Measurements from ENCODE around the gene ZNF644. TPM values are rescaled to one million over a fixed set of nuclear protein-coding genes. Genes with fewer than 3 reads are reported as not detected.

The ZNF644 gene
- total RNA-seq, 1 donor from 2014 or later, result 76.5 TPM

DNA sequence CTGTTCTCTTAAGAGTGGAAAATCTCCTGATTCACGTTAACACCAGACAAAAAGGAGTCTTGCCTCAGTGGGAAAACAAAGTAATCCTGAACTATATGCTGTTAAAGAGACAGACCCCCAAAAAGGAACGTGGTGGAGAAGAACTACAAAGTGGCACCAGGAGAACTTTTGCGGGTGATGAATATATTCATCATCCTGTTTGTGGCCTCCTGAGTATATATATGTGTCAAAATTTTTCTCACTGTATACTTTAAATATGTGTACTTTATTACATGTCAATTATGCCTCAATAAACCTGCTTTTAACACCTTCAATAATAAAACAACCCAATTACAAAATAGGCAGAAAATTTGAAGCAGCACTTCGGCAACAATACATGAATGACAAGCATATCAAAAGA lies 31.1 kb downstream of the ZNF644 start:
- H3K79me2 ChIP-seq (ENCODE audit: insufficient read depth, low read length), result peaks cover 100% of the 10 kb centered on the region
- H3K4me2 ChIP-seq (ENCODE audit: low read length), result no peak overlapping the region
- H2AFZ ChIP-seq (ENCODE audit: low read depth, low read length), result no peak overlapping the region
- no peaks in the 10 kb centered on the region for H3K27me3 ChIP-seq (ENCODE audit: insufficient read depth, low read length)
- Mint-ChIP-seq H3K4me3 (ENCODE audit: unreplicated experiment) (no peak overlapping the region), H3K36me3 (ENCODE audit: low read depth, unreplicated experiment) (peaks cover 13% of the 10 kb centered on the region), H3K27ac (ENCODE audit: unreplicated experiment) (no peak overlapping the region), H3K4me1 (ENCODE audit: low read depth, unreplicated experiment) (peaks cover 25% of the 10 kb centered on the region), H3K9me3 (ENCODE audit: unreplicated experiment) (no peaks in the 10 kb centered on the region), H3K27me3 (ENCODE audit: low read depth, unreplicated experiment) (no peaks in the 10 kb centered on the region)
- FAIRE-seq (no peak), DNase-seq (ENCODE audit: low read depth) (no peak)
- no peaks in the 10 kb centered on the region for H3K4me1 ChIP-seq (ENCODE audit: insufficient read depth, low read length)
- H3K4me3 ChIP-seq (ENCODE audit: insufficient read depth, low read depth, low read length), result no peak overlapping the region
- H3K9me3 ChIP-seq (ENCODE audit: insufficient read depth, low read depth, low read length), result no peaks in the 10 kb centered on the region
- H3K27ac ChIP-seq (ENCODE audit: low read depth, low read length), result no peak overlapping the region
- no peaks in the 10 kb centered on the region for H3K36me3 ChIP-seq (ENCODE audit: insufficient read depth, low read length)
- TF ChIP-seq EZH2 (IDR thresholded peaks at IDR 0.05; ENCODE audit: insufficient read depth, low read length), result no peak
- TF ChIP-seq, protein P1, sequence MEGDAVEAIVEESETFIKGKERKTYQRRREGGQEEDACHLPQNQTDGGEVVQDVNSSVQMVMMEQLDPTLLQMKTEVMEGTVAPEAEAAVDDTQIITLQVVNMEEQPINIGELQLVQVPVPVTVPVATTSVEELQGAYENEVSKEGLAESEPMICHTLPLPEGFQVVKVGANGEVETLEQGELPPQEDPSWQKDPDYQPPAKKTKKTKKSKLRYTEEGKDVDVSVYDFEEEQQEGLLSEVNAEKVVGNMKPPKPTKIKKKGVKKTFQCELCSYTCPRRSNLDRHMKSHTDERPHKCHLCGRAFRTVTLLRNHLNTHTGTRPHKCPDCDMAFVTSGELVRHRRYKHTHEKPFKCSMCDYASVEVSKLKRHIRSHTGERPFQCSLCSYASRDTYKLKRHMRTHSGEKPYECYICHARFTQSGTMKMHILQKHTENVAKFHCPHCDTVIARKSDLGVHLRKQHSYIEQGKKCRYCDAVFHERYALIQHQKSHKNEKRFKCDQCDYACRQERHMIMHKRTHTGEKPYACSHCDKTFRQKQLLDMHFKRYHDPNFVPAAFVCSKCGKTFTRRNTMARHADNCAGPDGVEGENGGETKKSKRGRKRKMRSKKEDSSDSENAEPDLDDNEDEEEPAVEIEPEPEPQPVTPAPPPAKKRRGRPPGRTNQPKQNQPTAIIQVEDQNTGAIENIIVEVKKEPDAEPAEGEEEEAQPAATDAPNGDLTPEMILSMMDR (IDR thresholded peaks at IDR 0.05; ENCODE audit: insufficient read depth, low read depth, low read length), result no peak
- H4K20me1 ChIP-seq (ENCODE audit: insufficient read depth, low read length), result peaks cover 98% of the 10 kb centered on the region
- no peak overlapping the region for H3K9ac ChIP-seq (ENCODE audit: low read length)

DNA sequence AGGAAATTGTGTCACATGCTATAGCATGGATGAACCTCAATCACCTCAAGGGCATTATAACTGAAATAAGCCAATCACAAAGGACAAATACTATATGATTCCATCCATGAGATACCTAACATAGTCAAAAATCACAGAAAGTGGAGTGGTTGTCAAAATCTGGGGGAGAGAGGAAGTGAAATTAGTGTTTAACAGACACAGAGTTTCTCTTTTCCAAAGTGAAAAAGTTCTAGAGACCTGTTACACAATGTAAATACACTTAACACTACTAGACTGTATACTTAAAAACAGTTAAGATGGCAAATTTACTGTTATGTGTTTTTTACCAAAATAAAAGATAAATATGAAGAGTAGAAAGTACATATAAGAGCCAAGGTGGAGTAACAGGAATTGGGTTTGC lies 31.8 kb downstream of the ZNF644 start:
- TF ChIP-seq, protein P1 (IDR thresholded peaks at IDR 0.05; ENCODE audit: insufficient read depth, low read depth, low read length), result no peak
- TF ChIP-seq EZH2 (IDR thresholded peaks at IDR 0.05; ENCODE audit: insufficient read depth, low read length), result no peak
- H3K36me3 Mint-ChIP-seq (ENCODE audit: low read depth, unreplicated experiment), result peaks cover 8% of the 10 kb centered on the region
- H3K4me3 Mint-ChIP-seq (ENCODE audit: unreplicated experiment), result no peak overlapping the region
- H3K27me3 Mint-ChIP-seq (ENCODE audit: low read depth, unreplicated experiment), result no peaks in the 10 kb centered on the region
- no peak overlapping the region for H3K27ac Mint-ChIP-seq (ENCODE audit: unreplicated experiment)
- no peaks in the 10 kb centered on the region for H3K9me3 Mint-ChIP-seq (ENCODE audit: unreplicated experiment)
- no peak overlapping the region for H3K27ac ChIP-seq (ENCODE audit: low read depth, low read length)
- H3K9ac ChIP-seq (ENCODE audit: low read length), result no peak overlapping the region
- H3K4me1 Mint-ChIP-seq (ENCODE audit: low read depth, unreplicated experiment), result peaks cover 21% of the 10 kb centered on the region
- H3K27me3 ChIP-seq (ENCODE audit: insufficient read depth, low read length), result no peaks in the 10 kb centered on the region
- no peak overlapping the region for H3K4me2 ChIP-seq (ENCODE audit: low read length)
- H3K4me3 ChIP-seq (ENCODE audit: insufficient read depth, low read depth, low read length), result no peak overlapping the region
- H3K36me3 ChIP-seq (ENCODE audit: insufficient read depth, low read length), result no peaks in the 10 kb centered on the region
- H4K20me1 ChIP-seq (ENCODE audit: insufficient read depth, low read length), result peaks cover 98% of the 10 kb centered on the region
- H2AFZ ChIP-seq (ENCODE audit: low read depth, low read length), result no peak overlapping the region
- FAIRE-seq (no peak), DNase-seq (ENCODE audit: low read depth) (no peak)
- H3K79me2 ChIP-seq (ENCODE audit: insufficient read depth, low read length), result peaks cover 100% of the 10 kb centered on the region
- no peaks in the 10 kb centered on the region for H3K4me1 ChIP-seq (ENCODE audit: insufficient read depth, low read length)
- no peaks in the 10 kb centered on the region for H3K9me3 ChIP-seq (ENCODE audit: insufficient read depth, low read depth, low read length)

DNA sequence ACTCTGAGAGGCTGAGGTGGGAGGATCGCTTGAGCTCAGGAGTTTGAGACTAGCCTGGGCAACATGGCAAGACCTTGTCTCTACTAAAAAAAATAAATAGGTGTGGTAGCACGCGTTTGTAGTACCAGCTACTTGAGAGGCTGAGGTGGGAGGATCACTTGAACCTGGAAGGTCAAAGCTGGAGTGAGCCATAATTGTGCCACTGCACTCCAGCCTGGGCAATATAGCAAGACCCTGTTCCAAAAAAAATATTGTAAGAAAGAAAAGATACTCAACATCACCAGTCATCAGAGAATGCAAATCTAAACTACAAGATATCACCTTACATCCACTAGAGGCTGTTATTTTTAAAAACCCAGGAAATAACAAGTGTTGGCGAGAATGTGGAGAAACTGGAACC lies 32.5 kb downstream of the ZNF644 start:
- peaks cover 91% of the 10 kb centered on the region for H4K20me1 ChIP-seq (ENCODE audit: insufficient read depth, low read length)
- no peak overlapping the region for H3K9ac ChIP-seq (ENCODE audit: low read length)
- FAIRE-seq, result no peak
- Mint-ChIP-seq H3K27me3 (ENCODE audit: low read depth, unreplicated experiment) (no peaks in the 10 kb centered on the region), H3K9me3 (ENCODE audit: unreplicated experiment) (no peaks in the 10 kb centered on the region), H3K36me3 (ENCODE audit: low read depth, unreplicated experiment) (peaks cover 8% of the 10 kb centered on the region), H3K4me1 (ENCODE audit: low read depth, unreplicated experiment) (peaks cover 14% of the 10 kb centered on the region), H3K27ac (ENCODE audit: unreplicated experiment) (no peak overlapping the region), H3K4me3 (ENCODE audit: unreplicated experiment) (no peak overlapping the region)
- H2AFZ ChIP-seq (ENCODE audit: low read depth, low read length), result no peak overlapping the region
- no peak for TF ChIP-seq EZH2 (IDR thresholded peaks at IDR 0.05; ENCODE audit: insufficient read depth, low read length)
- TF ChIP-seq, protein P1 (IDR thresholded peaks at IDR 0.05; ENCODE audit: insufficient read depth, low read depth, low read length), result no peak
- no peak overlapping the region for H3K27ac ChIP-seq (ENCODE audit: low read depth, low read length)
- H3K4me2 ChIP-seq (ENCODE audit: low read length), result no peak overlapping the region
- DNase-seq (ENCODE audit: low read depth), result no peak
- H3K4me3 ChIP-seq (ENCODE audit: insufficient read depth, low read depth, low read length), result no peak overlapping the region
- no peaks in the 10 kb centered on the region for H3K36me3 ChIP-seq (ENCODE audit: insufficient read depth, low read length)
- H3K27me3 ChIP-seq (ENCODE audit: insufficient read depth, low read length), result no peaks in the 10 kb centered on the region
- no peaks in the 10 kb centered on the region for H3K4me1 ChIP-seq (ENCODE audit: insufficient read depth, low read length)
- no peaks in the 10 kb centered on the region for H3K9me3 ChIP-seq (ENCODE audit: insufficient read depth, low read depth, low read length)
- peaks cover 100% of the 10 kb centered on the region for H3K79me2 ChIP-seq (ENCODE audit: insufficient read depth, low read length)
